BLaER1 (cell line): ENCODE results near the gene TOPORS.
A peak's percentile ranks its signal among the peaks of the same experiment; 100 is the strongest.
"Not testable (repeated sequence)": the region's sequence is repeated elsewhere in the genome, so short reads cannot be mapped to it uniquely, and the experiment has no call there.

Experiments
- H3K27ac ChIP-seq: shearing (Covaris generic); formaldehyde crosslinking; 2 replicates; pipeline ENCODE4 v1.8.1; 2022
- H3K27me3 ChIP-seq: shearing (Covaris generic); formaldehyde crosslinking; 2 replicates; pipeline ENCODE4 v1.8.1; 2022
- H3K36me3 ChIP-seq: shearing (Covaris generic); formaldehyde crosslinking; 2 replicates; pipeline ENCODE4 v1.8.1; 2022
- H3K4me1 ChIP-seq: shearing (Covaris generic); formaldehyde crosslinking; 2 replicates; pipeline ENCODE4 v1.8.1; 2022
- H3K4me2 ChIP-seq: shearing (Covaris generic); formaldehyde crosslinking; 2 replicates; pipeline ENCODE4 v1.8.1; 2022
- H3K4me3 ChIP-seq: shearing (Covaris generic); formaldehyde crosslinking; 2 replicates; pipeline ENCODE4 v1.8.1; 2022
- H3K9ac ChIP-seq: shearing (Covaris generic); formaldehyde crosslinking; 2 replicates; pipeline ENCODE4 v1.8.1; 2022
- H3K9me3 ChIP-seq: shearing (Covaris generic); formaldehyde crosslinking; 2 replicates; pipeline ENCODE4 v1.8.1; 2022
- H4K20me1 ChIP-seq: shearing (Covaris generic); formaldehyde crosslinking; 2 replicates; pipeline ENCODE4 v1.8.1; 2022
- Cebpa-rat ChIP-seq: shearing (Covaris generic); IDR thresholded peaks from 2 replicates; pipeline ENCODE4 v1.8.1; 2022

The TOPORS gene

DNA sequence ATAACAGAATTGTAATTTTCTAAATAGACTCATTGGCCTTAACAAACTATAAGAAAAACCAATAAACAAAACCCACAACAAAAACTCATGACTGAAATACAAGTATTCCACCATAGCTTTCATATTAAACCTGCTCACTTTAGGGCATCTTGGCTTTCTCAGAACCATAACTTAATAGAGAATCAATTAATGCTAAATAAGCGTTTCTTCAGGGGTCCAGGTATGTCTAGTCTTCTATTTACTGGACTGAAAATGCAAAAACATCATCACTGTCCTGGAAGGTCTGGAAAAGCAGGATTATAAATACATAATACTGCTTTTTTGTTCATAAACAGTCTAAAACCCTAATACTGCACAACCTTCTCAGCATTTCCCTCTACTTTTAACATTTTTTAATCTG is 6.5 kb downstream of the TOPORS start:
- Histone ChIP-seq H3K9ac (no peak overlapping the region), H3K27me3 (no peaks in the 10 kb centered on the region), H3K9me3 (no peaks in the 10 kb centered on the region), H3K4me1 (peaks cover 18% of the 10 kb centered on the region), H4K20me1 (peaks cover 96% of the 10 kb centered on the region), H3K4me3 (no peak overlapping the region), H3K27ac (no peak overlapping the region), H3K4me2 (no peak overlapping the region), H3K36me3 (peaks cover 61% of the 10 kb centered on the region)
- no peak for TF ChIP-seq Cebpa-rat

- peaks cover 93% of the 10 kb centered on the region for H4K20me1 ChIP-seq
- H3K9ac ChIP-seq: no peak overlapping the region
- no peak overlapping the region for H3K4me2 ChIP-seq
- H3K36me3 ChIP-seq: peaks cover 63% of the 10 kb centered on the region
- no peak overlapping the region for H3K27ac ChIP-seq
- H3K4me3 ChIP-seq: no peak overlapping the region
- H3K4me1 ChIP-seq: no peaks in the 10 kb centered on the region
- H3K27me3 ChIP-seq: no peaks in the 10 kb centered on the region
- H3K9me3 ChIP-seq: no peaks in the 10 kb centered on the region
- no peak for TF ChIP-seq Cebpa-rat
These were observed 9.3 kb downstream of the TOPORS start for GRCh38 chr9:32543047-32543446.

- Histone ChIP-seq H3K4me3 (no peak overlapping the region), H3K27ac (no peak overlapping the region), H3K4me1 (no peaks in the 10 kb centered on the region), H3K27me3 (no peaks in the 10 kb centered on the region), H4K20me1 (0 out of 2 replicates have a peak, but pooled peaks cover 10% of the 10 kb centered on the region), H3K36me3 (peaks cover 19% of the 10 kb centered on the region), H3K9me3 (0 out of 2 replicates have a peak, but pooled peaks cover 6% of the 10 kb centered on the region), H3K4me2 (no peak overlapping the region), H3K9ac (no peak overlapping the region)
- TF ChIP-seq Cebpa-rat: no peak
These were observed 18.6 kb downstream of the TOPORS start for GRCh38 chr9:32533816-32534215.

GRCh38 chr9:32533336-32533735 is 19.1 kb downstream of the TOPORS start:
- Histone ChIP-seq H3K27ac (no peak overlapping the region), H4K20me1 (0 out of 2 replicates have a peak, but pooled peaks cover 5% of the 10 kb centered on the region)

GRCh38 chr9:32526707-32527048 is 25.7 kb downstream of the TOPORS start:
- H3K27ac ChIP-seq: peak overlapping the region; percentile 71; the same call in 1 of the 2 replicates
- H3K36me3 ChIP-seq: peaks cover 15% of the 10 kb centered on the region
- peak overlapping the region; percentile 79 for H3K9ac ChIP-seq
- H4K20me1 ChIP-seq: no peaks in the 10 kb centered on the region
- H3K4me3 ChIP-seq: peak overlapping the region; percentile 75
- no peaks in the 10 kb centered on the region for H3K27me3 ChIP-seq
- peaks cover 33% of the 10 kb centered on the region for H3K4me1 ChIP-seq
- TF ChIP-seq Cebpa-rat: no peak
- H3K9me3 ChIP-seq: peaks cover 18% of the 10 kb centered on the region
- H3K4me2 ChIP-seq: peak overlapping the region; percentile 66

More at GRCh38 chr9:32533336-32533735, 19.1 kb downstream of the TOPORS start:
- Histone ChIP-seq H3K4me3 (no peak overlapping the region), H3K36me3 (peaks cover 18% of the 10 kb centered on the region), H3K9me3 (0 out of 2 replicates have a peak, but pooled peaks cover 6% of the 10 kb centered on the region), H3K4me2 (no peak overlapping the region), H3K4me1 (no peaks in the 10 kb centered on the region), H3K9ac (no peak overlapping the region), H3K27me3 (no peaks in the 10 kb centered on the region)
- TF ChIP-seq Cebpa-rat: no peak

GRCh38 chr9:32526041-32526706 is 26.2 kb downstream of the TOPORS start, which contains the start of gene RIGI:
RIGI (minus strand) TSS chr9:32526196; CDS start chr9:32526166, 30 bp downstream.
- peak within 1 kb of the TSS; percentile 79 for H3K9ac ChIP-seq
- no peaks in the 10 kb centered on the region for H3K27me3 ChIP-seq
- H3K4me3 ChIP-seq: peak within 1 kb of the TSS; percentile 75
- peaks cover 18% of the 10 kb centered on the region for H3K9me3 ChIP-seq
- H4K20me1 ChIP-seq: no peaks in the 10 kb centered on the region
- peaks cover 33% of the 10 kb centered on the region for H3K4me1 ChIP-seq
- H3K36me3 ChIP-seq: peaks cover 10% of the 10 kb centered on the region
- H3K4me2 ChIP-seq: peak within 1 kb of the TSS; percentile 97
- TF ChIP-seq Cebpa-rat: no peak
- peak within 1 kb of the TSS; percentile 71 for H3K27ac ChIP-seq

DNA sequence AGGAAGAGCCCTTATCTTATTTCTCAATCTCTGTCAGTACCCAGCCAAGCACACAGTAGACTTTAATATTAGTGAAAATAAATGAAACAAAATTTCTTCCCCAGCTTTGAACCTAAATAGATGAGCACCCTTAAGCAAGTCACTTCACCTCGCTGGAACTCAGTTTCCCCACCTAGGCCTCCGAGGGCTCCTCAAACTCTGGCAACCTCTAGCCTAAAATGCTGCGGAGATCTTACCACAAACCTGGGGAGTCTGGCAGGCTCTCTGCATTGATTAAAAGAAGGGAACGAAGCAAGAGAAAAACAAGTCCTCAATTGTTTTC is 26.7 kb downstream of the TOPORS start:
- TF ChIP-seq Cebpa-rat: no peak
- Histone ChIP-seq H3K36me3 (peaks cover 10% of the 10 kb centered on the region), H3K9me3 (peaks cover 20% of the 10 kb centered on the region), H3K9ac (peak overlapping the region; percentile 79), H4K20me1 (no peaks in the 10 kb centered on the region), H3K27me3 (no peaks in the 10 kb centered on the region), H3K4me1 (peaks cover 33% of the 10 kb centered on the region), H3K4me2 (peak overlapping the region; percentile 97), H3K4me3 (peak overlapping the region; percentile 75), H3K27ac (peak overlapping the region; percentile 71)

DNA sequence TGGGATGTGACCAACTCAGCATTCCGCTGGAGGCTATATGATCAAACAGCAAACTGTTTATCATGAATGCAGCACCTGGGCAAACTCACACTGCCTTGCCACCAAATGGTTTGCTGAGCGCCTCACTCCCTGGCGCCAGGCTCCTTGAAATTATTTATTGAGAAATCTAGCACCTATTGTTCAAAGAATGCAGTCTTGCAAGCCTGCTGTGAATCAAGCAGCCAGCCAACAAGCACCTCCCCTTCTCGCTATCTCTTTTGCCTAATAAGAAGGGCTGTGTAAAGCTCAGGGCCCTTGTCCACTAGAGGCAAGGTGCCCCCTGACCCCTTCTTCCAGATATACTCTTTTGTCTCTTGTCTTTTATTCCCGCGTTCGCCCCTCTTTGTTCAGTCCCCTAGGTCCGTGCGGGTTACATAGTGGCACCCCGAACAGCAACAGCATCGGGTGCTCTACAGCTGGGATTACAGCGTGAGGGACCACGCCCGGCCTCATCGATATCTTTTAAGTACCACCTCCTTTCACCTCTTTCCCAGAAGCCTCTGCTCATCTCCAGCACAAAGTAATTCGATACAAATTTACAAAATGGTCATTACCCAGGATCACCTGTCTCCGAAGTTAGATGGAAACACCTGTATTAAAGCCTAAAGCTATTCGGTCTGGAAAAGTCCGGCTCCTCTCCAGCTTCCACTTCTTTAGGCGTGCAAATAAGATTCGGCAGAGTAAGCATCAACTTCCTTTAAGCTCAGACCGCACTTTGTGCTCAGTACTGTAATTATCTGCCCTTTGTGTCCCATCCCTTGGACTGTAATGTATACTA is 27.3 kb downstream of the TOPORS start:
- TF ChIP-seq Cebpa-rat: no peak
- no peaks in the 10 kb centered on the region for H4K20me1 ChIP-seq
- H3K36me3 ChIP-seq: peaks cover 16% of the 10 kb centered on the region
- H3K9ac ChIP-seq: peak overlapping the region; percentile 79
- peak overlapping the region; percentile 97 for H3K4me2 ChIP-seq
- peak overlapping the region; percentile 75 for H3K4me3 ChIP-seq
- peaks cover 26% of the 10 kb centered on the region for H3K9me3 ChIP-seq
- peaks cover 33% of the 10 kb centered on the region for H3K4me1 ChIP-seq
- peak overlapping the region; percentile 71 for H3K27ac ChIP-seq
- H3K27me3 ChIP-seq: no peaks in the 10 kb centered on the region

DNA sequence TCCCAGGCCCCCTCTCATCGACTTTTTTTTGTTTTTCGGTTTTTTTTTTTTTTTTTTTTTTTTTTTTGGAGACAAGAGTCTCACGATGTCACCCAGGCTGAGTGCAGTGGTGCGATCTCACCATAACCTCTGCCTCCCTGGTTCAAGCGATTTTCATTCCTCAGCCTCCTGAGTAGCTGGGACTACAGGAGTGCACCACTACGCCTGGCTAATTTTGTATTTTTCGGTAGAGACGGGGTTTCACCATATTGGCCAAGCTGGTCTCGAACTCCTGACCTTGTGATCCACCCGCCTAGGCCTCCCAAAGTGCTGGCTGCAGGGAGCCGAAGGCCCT is 27.9 kb downstream of the TOPORS start:
- H4K20me1 ChIP-seq, H3K27me3 ChIP-seq, H3K27ac ChIP-seq: not testable (repeated sequence)
- Histone ChIP-seq H3K36me3 (peaks cover 19% of the 10 kb centered on the region), H3K4me2 (peak overlapping the region; percentile 97), H3K4me3 (peak overlapping the region; percentile 75), H3K4me1 (peaks cover 33% of the 10 kb centered on the region), H3K9me3 (peaks cover 27% of the 10 kb centered on the region), H3K9ac (peak overlapping the region; percentile 79)

GRCh38 chr9:32523910-32524309 is 28.5 kb downstream of the TOPORS start:
- Histone ChIP-seq H3K4me3 (no peak overlapping the region), H3K27me3 (no peaks in the 10 kb centered on the region), H4K20me1 (no peaks in the 10 kb centered on the region), H3K27ac (no peak overlapping the region), H3K36me3 (peaks cover 21% of the 10 kb centered on the region), H3K4me1 (peaks cover 33% of the 10 kb centered on the region), H3K9ac (no peak overlapping the region), H3K9me3 (peaks cover 32% of the 10 kb centered on the region), H3K4me2 (no peak overlapping the region)
- no peak for TF ChIP-seq Cebpa-rat
